ENCODE measurements around the gene SHBG.
"Not testable (repeated sequence)": the region's sequence is repeated elsewhere in the genome, so short reads cannot be mapped to it uniquely, and the experiment has no call there.

SHBG gene, protein sequence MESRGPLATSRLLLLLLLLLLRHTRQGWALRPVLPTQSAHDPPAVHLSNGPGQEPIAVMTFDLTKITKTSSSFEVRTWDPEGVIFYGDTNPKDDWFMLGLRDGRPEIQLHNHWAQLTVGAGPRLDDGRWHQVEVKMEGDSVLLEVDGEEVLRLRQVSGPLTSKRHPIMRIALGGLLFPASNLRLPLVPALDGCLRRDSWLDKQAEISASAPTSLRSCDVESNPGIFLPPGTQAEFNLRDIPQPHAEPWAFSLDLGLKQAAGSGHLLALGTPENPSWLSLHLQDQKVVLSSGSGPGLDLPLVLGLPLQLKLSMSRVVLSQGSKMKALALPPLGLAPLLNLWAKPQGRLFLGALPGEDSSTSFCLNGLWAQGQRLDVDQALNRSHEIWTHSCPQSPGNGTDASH

DNA sequence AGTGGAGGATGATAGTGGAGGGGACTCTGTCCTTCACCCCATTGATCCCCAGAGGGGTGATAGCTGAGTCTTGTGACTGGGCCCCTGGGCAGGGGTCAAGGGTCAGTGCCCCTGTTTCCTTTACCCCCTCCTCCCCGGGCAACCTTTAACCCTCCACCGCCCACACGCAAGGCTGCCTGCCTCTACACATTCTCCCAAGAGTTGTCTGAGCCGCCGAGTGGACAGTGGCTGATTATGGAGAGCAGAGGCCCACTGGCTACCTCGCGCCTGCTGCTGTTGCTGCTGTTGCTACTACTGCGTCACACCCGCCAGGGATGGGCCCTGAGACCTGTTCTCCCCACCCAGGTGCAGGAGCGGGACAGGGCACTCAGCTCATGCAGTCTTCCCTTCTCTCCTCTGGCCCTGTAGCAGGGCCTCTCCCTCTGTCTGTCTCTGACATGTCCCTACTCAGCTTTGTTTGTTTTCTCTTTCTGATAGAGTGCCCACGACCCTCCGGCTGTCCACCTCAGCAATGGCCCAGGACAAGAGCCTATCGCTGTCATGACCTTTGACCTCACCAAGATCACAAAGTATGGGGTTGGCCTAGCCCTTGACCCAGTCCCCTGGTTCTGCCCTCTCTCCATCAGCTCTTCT is at the start of gene SHBG:
TSS of gene SHBG (plus strand) at position 197 of the 633 bp plus-strand sequence. CDS start at position 235, 38 bp downstream.
- no peak for DNase-seq (ENCODE audit: low spot score)

DNA sequence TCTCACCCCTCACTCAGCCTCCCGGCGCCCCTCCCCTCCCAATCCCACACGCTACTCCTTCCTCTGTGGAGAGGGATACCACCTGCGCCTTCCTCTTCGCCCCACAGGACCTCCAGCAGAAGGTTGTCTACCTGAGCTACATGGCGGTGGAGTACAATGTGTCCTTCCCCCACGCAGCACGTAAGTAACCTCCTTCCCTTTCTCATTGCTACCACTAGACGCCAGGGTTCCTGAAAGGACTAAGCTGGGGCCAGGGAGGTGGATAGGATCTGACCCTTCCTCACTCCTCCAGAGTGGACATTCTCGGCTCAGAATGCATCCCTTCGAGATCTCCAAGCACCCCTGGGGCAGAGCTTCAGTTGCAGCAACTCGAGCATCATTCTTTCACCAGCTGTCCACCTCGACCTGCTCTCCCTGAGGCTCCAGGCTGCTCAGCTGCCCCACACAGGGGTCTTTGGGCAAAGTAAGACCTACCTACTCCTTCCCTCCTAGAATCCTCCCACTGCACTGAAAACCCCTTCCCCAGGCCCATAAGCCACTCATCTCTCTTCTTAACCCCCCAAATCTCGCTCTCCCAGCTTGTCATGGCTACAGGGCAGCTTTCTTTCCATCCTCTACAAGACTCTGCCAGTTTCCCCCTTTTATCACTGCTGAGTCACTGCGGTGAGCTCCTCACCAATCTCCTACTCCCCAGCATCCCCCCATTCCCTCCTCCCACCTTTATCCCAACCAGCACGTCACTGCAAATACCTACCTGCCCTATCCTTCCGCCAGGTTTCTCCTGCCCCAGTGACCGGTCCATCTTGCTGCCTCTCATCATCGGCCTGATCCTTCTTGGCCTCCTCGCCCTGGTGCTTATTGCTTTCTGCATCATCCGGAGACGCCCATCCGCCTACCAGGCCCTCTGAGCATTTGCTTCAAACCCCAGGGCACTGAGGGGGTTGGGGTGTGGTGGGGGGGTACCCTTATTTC is 49.0 kb upstream of the SHBG start:
- DNase-seq (ENCODE audit: low spot score) = no peak

DNA sequence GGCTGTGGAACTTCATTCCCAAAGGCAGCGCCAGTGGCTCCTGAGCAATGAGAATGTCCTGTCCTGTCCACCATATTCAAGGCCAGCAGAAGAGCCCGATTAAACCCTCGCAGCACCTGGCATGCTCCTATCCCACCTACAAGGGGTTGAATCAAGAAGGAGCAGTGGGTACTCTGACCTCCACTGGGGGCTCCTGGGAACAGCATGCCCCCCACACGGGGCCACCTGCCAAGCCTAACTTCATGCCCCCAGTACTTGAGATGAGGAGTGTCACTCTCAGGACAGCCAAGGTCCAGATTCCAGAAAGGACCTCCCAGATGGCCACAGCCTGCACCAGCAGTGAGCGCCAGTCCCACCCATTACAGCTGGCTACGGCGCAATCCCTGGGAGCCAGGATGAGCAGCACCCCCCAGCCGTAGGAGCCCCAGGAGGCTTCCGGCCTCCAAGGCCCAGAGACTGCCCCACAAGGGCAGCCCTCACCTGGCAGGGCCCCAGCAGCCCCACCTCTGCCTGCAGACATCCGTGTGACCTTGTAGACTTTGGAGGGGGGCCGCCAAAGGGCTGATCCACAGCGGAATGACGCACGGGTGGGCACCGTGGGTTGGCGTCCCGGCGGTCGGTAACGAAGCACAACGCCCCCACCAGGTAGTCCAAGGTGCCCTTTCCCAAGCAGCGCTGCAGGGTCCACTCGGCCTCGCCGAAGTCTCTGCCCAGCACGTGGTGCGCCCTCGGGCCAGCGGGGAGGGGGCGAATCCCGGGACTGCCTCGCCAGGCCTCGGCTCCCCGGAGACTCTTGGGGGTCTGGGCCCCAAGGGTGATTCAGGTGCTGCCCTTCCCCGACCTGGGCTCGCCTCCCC is 47.3 kb upstream of the SHBG start:
- DNase-seq (ENCODE audit: low spot score) = no peak

DNA sequence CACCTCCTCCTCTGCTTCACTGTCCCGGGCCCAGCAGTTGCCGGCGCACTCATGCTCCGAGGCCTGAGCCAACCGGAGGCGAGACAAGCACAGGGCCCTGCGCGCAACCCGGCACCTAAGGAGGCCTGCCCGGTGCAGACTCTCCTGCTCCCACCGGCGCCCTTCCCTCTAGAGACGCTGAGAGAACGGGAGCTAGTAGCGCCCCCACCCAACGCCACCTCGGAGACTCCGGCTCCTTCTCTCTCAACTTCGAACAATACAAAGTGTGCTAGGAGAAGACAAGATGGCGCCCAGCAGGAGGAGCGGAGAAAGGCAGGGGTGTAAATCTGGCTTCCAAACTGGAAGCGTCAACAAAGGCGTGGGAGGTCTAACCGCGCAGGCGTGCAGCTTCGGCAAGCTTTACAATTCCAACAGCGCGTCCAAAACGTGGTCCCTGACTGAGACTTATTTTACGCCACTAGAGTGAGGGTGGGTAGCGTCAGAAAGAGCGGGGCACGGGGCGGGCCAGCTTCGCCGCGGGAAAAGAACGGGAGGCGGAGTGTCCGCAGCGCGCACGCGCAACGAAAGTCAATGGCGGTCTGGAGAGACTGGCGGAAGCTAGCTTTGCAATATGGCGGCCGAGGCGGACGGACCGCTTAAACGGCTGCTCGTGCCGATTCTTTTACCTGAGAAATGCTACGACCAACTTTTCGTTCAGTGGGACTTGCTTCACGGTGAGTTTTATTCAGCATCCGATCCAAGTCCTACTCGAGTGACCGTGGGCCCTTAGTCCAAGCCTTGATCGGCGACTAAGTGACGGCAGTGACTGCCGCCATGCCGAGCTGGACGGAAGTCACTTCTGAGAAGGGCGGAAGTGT is 46.5 kb upstream of the SHBG start, which contains the start of gene MPDU1:
TSS of gene MPDU1 (plus strand) at position 600 of the 857 bp plus-strand sequence. CDS start at position 611, 11 bp downstream.
- peak; percentile 100 for DNase-seq (ENCODE audit: low spot score)

DNA sequence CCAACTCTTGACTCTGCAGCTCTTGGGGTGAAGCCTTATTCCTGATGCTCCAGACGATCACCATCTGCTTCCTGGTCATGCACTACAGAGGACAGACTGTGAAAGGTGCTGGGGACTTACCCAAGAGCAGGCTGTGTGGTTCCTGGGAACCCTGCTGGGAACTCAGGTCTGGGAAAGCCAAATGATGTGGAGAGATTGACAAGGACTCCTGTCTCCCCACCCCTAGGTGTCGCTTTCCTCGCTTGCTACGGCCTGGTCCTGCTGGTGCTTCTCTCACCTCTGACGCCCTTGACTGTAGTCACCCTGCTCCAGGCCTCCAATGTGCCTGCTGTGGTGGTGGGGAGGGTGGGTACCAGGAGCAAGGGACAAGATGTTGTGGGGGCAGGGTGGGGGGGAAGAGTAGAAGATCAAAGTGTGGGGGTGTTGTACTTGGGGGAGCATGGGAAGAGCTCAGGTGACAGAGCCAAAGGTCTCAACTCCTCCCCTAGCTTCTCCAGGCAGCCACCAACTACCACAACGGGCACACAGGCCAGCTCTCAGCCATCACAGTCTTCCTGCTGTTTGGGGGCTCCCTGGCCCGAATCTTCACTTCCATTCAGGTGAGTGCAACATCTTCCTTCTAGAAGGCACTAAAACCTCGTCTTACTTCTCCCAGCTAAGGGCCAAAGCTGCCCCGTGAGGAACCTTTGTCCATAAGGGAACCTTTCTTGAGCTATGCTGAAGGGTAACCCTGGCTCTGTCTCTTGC is 43.1 kb upstream of the SHBG start:
- DNase-seq (ENCODE audit: low spot score) = no peak

DNA sequence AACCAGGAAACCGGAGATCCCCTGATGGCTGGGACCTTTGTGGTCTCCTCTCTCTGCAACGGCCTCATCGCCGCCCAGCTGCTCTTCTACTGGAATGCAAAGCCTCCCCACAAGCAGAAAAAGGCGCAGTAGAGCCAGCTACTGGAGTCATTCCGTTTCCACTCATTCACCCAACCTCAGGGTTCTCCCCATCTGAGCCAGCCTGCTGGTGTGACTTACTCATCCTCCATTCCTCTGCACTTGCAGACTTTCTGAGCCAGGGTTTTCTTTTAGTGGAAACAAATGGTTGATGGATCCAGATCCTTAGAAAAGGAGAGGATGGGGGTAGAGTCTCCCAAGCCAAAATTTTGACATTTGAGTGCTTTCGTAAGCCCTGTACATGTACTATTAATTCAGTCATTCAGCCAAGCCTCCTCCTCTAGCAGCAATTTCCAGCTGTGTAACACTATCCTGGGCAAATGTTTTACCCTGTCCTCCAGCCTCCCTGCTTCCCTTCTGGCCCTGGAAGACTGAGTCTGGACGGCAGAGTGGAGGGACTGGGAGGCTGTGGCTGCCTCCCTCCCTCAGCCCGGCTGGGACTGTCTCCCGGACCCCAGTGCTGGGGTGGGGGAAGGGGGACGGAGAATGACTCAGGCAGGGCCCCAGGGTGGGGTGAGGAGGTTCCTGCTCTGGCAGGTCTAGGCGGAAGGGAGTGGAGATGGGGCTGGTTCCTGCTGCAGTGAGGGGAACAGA is 42.3 kb upstream of the SHBG start:
- DNase-seq (ENCODE audit: low spot score) = no peak

DNA sequence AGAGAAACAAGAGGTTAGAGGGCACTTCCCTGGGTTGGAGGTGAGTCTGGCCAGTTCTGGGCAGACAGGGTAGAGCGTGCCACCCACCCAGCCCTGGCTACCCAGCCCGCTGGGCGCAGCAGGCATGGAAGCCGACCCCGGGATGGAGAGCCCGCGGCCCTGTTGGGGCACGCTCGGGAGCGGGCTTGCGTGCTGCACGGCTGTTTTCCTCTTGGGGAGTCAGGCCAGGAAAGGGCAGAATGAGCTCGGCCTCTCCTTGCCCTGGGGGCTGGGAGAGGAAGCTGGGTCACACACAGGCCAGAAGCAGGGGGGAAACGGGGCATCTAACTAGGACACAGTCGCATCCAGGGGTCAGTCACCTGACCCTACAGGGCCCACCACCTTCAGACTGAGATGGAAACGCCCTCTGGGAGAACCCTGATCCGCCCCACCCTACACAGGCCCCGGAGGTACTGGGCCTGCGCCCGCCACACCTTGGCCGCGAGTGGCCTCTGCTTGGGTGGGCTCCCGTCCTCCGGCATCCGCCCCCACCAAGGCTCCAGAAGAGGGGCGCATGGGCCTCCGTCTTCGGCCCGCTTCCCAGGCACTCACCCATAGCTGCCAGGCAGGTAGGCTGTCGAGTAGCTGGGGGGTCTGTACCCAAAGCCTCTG is 41.3 kb upstream of the SHBG start:
- DNase-seq (ENCODE audit: low spot score) = no peak

DNA sequence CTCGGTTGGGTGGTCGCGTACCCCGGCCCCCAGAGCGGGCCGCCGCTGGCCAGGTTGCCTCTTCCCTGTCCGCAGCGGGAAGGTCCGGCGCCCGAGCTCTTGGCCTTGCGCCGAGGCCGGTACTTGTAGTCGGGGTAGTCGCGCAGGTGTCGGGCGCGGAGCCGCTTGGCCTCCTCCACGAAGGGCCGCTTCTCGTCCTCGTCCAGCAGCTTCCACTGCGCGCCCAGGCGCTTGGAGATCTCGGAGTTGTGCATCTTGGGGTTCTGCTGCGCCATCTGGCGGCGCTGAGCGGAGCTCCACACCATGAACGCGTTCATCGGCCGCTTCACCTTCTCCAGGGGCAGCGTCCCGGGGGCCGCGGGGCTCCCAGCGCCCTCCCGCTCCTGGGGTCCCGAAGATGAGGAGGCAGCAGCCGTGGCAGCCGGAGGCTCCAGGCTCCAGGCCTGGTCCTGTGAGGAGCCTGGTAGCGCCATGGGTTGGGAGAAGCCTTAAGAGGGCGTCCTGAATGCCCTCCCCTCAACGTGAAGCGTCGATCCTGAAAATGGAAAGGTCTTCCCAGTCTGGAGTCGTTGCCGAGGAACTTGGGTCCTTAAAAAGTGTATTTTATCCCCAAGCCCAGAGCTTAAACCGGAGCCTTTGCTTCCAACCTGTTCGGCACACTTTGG is 40.6 kb upstream of the SHBG start:
- DNase-seq (ENCODE audit: low spot score) = peak; percentile 94

DNA sequence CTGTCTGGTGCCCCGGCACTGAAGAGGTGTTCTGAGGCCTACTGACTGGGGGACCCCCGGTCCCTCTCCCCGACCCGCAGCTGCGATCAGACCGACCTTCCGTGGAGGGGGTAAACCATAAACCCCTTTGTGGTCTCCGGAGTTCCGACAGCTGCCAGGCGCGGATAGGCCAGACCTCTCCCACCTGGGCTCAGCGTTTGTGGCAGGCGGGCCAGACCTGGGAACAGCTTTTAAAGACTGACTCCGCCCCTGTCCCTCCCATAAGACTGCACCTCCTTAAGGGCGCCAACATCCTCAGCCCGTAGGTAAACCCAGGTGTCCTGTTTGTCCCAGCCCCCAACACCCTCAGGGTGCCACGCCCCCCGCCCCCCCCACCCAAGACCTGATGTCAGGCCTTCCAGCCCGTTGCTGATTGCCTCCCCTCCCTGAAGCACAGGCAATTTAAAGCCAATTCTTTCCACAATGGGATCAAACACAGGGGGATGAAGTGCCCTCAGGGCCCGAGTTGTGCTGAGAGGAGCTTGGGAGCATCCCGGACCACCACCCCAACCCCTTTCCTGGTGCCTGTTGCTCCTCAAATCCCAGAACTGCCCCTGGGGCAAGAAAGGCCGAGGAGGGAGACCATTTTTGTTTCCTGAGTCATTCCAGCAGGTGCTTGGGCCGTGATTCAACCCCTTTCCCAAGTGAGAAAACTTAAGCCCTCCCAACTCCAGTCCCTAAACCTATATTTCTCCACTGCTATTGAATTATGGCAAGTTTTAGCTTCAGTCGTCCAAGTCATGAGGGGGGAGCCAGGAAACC is 39.8 kb upstream of the SHBG start, which contains the start of gene SOX15:
TSS of gene SOX15 (minus strand) at position 204 of the 801 bp plus-strand sequence. CDS start 418 bp downstream, outside the sequence.
- DNase-seq (ENCODE audit: low spot score) = peak; percentile 78

DNA sequence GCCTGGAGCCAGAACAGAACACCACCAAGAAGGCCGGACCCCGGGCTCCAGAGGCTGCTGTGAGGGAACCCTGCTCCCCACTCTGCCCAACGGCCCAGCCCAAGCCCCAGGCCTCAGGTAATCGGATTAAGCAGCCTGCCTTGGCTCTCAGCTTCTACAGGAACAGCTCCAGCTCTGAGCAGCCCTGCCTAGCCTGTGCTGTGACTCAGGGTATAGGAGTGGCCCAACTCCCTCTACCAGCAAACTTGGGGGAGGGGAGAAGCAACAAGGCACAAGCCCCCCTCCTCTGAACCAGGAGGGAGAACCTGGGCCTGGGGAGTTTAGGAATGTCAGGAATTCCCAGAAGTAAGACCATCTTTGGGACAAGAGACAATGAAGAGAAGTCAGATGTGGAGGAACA is 39.2 kb upstream of the SHBG start:
- peak; percentile 85 for DNase-seq (ENCODE audit: low spot score)

DNA sequence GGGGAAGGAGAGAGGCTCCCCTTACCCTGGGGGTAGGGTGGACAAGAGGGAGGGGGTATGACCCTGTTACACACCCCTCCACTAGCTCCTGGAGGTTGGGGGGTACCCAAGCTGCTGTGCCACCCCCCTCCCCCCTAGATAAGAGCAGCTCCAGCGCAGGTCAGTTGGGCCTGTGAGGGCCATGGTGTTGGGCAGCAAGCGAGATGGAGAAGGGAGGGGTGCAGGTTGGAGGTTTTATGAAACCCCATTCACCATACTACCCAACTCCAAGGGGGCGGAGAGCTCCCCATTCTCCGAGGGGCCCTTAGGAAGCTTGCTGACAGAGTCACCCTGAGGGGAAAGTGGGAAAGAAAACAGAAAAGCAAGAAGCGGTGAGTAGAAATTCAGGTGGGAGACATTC is 38.3 kb upstream of the SHBG start:
- no peak for DNase-seq (ENCODE audit: low spot score)

DNA sequence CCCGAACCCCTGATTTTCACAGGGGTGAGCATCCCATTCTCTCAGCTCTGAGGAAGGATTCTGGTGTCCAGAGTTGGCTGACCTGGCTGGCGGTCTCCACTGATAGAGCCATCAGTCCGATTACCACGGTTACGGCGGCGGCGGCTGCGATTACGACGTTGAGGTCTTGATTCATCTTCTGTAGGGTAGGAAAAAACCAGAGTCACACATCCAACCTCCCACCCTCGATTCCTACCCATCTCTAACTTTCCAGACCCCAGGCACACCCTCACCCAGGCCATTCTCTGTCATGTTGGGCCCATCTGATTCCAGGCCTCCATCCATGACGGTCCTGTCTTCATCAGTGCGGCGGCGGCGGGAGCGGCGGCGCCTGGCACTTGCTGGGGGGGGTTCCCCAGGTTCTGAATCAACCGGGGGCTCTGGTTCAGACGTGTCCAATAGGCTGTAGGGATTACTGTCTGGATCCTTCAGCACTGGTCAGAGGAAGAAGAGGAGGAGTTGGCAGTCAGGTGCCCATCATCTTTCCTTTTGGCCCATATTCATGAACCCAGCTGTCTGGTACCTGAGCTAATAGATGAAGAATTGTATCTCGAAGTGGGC is 37.4 kb upstream of the SHBG start:
- no peak for DNase-seq (ENCODE audit: low spot score)

DNA sequence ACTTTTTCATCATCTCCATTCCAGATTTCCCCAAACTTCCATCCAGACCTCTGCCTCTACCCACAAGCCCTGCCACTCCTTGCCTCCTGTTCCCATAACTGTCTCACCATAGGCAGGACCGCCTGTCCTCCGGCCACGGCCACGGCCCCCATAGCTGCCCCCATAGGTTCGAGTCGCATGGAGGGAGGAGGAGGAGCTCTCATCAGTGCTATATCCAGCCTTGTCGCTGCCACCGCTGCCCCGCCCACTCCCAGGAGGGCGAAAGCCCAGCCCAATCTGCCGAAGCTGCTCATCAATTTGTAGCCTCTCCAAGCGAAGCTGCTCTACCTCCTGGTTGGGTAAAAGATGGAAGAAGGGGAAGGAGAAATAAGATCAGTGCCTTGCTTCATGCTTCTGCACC is 36.6 kb upstream of the SHBG start:
- no peak for DNase-seq (ENCODE audit: low spot score)

DNA sequence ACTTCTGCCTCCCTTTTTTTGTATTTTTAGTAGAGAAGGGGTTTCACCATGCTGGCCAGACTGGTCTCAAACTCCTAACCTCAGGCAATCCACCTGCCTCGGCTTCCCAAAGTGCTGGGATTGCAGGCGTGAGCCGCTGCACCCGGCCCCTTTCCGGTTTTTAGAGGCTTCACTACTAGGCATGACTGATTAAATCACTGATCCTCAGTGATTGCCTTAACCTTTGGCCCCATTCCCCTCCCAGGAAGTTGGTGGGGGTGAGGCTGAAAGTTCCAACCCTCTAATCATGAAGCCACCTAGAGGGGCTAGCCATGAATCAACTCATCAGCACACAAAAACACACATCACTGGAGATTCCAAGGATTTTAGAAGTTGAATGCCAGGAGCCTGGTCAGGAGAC is 32.4 kb upstream of the SHBG start:
- not testable (repeated sequence) for DNase-seq (ENCODE audit: low spot score)

DNA sequence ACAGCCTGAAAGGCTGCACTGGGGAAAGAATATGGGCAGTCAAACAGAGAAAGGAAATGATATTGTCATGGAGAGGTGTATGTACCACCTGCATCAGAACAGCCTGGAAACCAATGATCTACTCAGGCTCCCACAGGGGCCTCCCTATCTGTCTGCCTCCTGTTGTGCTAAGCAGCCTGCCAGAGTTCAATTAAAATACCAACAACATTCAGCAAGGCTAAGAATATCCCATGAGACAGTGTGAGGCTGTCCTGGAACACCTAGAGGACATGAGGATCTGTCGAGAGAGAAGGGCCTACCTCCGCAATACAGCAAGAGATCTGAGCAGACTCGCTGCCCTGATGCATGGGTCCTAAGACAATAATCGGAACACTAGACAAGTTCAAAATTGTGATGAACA is 23.7 kb upstream of the SHBG start:
- DNase-seq (ENCODE audit: low spot score) = no peak

DNA sequence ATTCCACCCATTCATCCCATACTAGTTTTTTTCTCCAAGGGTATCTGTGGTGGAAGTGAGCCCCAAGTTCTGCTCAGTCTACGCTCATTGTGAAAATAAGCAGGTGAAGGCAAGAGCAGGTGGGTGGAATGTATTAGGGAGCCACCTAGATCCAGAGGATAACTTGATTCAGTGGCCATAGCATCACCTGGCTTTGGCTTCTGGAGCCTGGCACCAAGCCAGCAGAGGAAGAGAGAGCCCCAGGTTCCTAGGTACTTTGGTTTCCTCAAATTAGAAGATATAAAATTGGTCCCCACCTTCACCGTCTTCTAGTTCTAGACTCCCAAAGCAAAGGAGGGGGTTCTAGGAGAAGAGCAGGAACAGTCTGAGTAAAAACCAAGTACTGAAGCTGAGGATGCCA is 19.3 kb upstream of the SHBG start:
- DNase-seq (ENCODE audit: low spot score) = no peak
